ENCODE measurements around the gene TFAP2B.

Gene TFAP2B

DNA sequence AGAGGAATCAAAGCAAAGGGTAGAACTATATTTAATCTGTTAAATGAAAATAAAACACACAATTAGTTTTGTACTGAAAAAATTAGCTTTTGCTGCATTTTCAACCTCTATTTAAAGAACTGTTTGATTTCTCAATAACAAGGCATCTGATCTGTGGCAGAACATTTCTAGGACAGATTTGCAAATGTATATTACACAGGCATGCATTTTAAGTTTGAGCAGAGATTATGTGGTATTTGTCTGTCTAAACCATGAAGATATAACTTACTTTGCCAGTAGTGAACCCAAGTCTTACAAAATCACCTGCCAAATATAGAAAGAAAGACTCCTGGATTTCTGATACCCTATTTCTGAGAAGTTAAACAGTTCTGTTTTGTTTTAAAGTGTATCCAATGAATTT lies 71.9 kb downstream of the TFAP2B start:
- H3K27me3 ChIP-seq (ENCODE audit: low read depth): no peaks in the 10 kb centered on the region
- in situ Hi-C loops (cut with MboI; ENCODE audit: low sequenced_read_pairs): no loop called here
- H3K4me3 ChIP-seq: no peak overlapping the region

DNA sequence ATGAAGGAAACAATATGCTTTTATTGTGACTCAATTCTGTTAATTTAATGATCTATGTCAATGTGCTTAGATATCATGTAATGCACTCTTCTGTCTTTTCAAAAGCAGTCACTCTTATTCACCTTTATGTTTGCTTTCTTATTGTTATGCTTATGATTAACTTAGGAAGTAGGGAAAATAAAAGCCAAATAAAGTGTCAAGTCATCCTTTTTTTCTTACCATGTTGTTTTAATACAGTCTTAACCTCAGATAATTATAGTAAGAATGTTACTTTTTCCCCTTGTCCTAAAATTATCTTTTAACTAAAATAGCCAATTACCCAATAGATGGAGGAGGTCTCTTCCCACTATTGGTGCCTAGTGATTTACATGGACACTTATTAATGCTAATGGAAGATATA lies 72.6 kb downstream of the TFAP2B start:
- Histone ChIP-seq H3K4me3 (no peak overlapping the region), H3K9me3 (no peaks in the 10 kb centered on the region), H3K36me3 (replicated peaks) (no peaks in the 10 kb centered on the region), H3K27me3 (ENCODE audit: low read depth) (no peaks in the 10 kb centered on the region), H3K4me1 (no peaks in the 10 kb centered on the region)
- in situ Hi-C loops (cut with MboI; ENCODE audit: low sequenced_read_pairs): no loop called here
- DNase-seq (ENCODE audit: low spot score in 2 of 2): no peak

More for the DNA sequence above, 71.9 kb downstream of the TFAP2B start:
- Histone ChIP-seq H3K9me3 (no peaks in the 10 kb centered on the region), H3K36me3 (replicated peaks) (no peaks in the 10 kb centered on the region), H3K4me1 (no peaks in the 10 kb centered on the region)
- no peak for DNase-seq (ENCODE audit: low spot score in 2 of 2)
